Stromal cell of bone marrow (primary cell): ENCODE data around the gene DTHD1.

Experiments
- DNase-seq: peaks from one replicate; pipeline ENCODE4 v3.0.0-alpha.2; 2012; ENCODE audit warnings: low read depth

DTHD1 gene

GRCh38 chr4:36281384-36282106, at the start of gene DTHD1:
Gene DTHD1, plus strand, starts transcription at chr4:36281616. Its CDS starts 143 bp downstream, at chr4:36281759.
- DNase-seq, result no peak

GRCh38 chr4:36233567-36234266, 47.7 kb upstream of the DTHD1 start:
- DNase-seq, result no peak

- DNase-seq, result no peak
These were observed 46.1 kb upstream of the DTHD1 start for GRCh38 chr4:36235306-36235705.

- DNase-seq, result no peak
These were observed 45.3 kb upstream of the DTHD1 start for GRCh38 chr4:36236159-36236558.

GRCh38 chr4:36237366-36238313, 43.8 kb upstream of the DTHD1 start:
- DNase-seq, result no peak

- DNase-seq, result no peak
These were observed 39.6 kb upstream of the DTHD1 start for GRCh38 chr4:36241771-36242170.

GRCh38 chr4:36242629-36243354, 38.6 kb upstream of the DTHD1 start:
- no peak for DNase-seq

GRCh38 chr4:36243355-36244256, 37.8 kb upstream of the DTHD1 start:
- DNase-seq, result no peak

GRCh38 chr4:36244257-36245082, 36.9 kb upstream of the DTHD1 start, which contains the start of gene ARAP2:
Gene ARAP2, minus strand, starts transcription at chr4:36244514. Its CDS starts 15,028 bp downstream, at chr4:36229486.
- DNase-seq, result no peak

GRCh38 chr4:36249610-36250009, 31.8 kb upstream of the DTHD1 start:
- DNase-seq, result no peak

- no peak for DNase-seq
These were observed 29.4 kb upstream of the DTHD1 start for GRCh38 chr4:36251983-36252382.

- no peak for DNase-seq
These were observed 27.0 kb upstream of the DTHD1 start for GRCh38 chr4:36254371-36254770.

- DNase-seq, result no peak
These were observed 25.8 kb upstream of the DTHD1 start for GRCh38 chr4:36255577-36255976.

GRCh38 chr4:36256398-36256891, 25.0 kb upstream of the DTHD1 start:
- DNase-seq, result no peak

- DNase-seq, result no peak
These were observed 20.7 kb upstream of the DTHD1 start for GRCh38 chr4:36260731-36261130.

GRCh38 chr4:36264207-36264826, 17.1 kb upstream of the DTHD1 start:
- no peak for DNase-seq

- DNase-seq, result no peak
These were observed 13.7 kb upstream of the DTHD1 start for GRCh38 chr4:36267486-36268268.

GRCh38 chr4:36269101-36269500, 12.3 kb upstream of the DTHD1 start:
- DNase-seq, result no peak
